SK-N-SH (cell line): ENCODE results near the gene UMOD. TPM values are rescaled to one million over a fixed set of nuclear protein-coding genes. Genes with fewer than 3 reads are reported as not detected.

ENCODE experiments used
- CTCF ChIA-PET: fragments of 300-600, 350-600 bp; formaldehyde crosslinking; extraction: SDS; loops from one replicate; lab custom pipeline; 2021; lab: Yijun Ruan, JAX
- POLR2A ChIA-PET: fragments of 350-600 bp; sonication (Branson Sonifier 250); formaldehyde crosslinking; extraction: SDS; loops from one replicate; lab custom pipeline; 2020; ENCODE audit warnings: antibody characterized with exemption, inconsistent platforms; lab: Yijun Ruan, JAX
- DNase-seq: peaks from one replicate; pipeline ENCODE4 v3.0.0; 2012
- H2AFZ ChIP-seq: fragments of 200-600 bp; sonication (generic); 2 replicates; pipeline ENCODE4 v1.8.1; 2016; ENCODE audit warnings: antibody characterized with exemption, mild to moderate bottlenecking, low read depth
- H3F3A ChIP-seq: fragments of 200-600 bp; sonication (generic); replicated peaks from 2 replicates; pipeline ENCODE3; 2016; ENCODE audit warnings: antibody characterized with exemption, mild to moderate bottlenecking; ENCODE audit not compliant: insufficient read depth
- H3K27ac ChIP-seq, 2 experiments: fragments of 200-500 bp in 1 of 2; fragments of 200-600 bp in 1 of 2; sonication (Bioruptor generic) in 1 of 2; sonication (generic), shearing (Covaris generic) in 1 of 2; 2 replicates each; pipeline versions ENCODE4 v1.5.1 to v1.6.1; 2014 to 2016; ENCODE audit warnings: low read depth in 2 of 2, inconsistent platforms in 1 of 2, low read length in 1 of 2, mild to moderate bottlenecking in 1 of 2, mixed read lengths in 1 of 2
- H3K27me3 ChIP-seq: fragments of 200-600 bp; sonication (generic), shearing (Covaris generic); 2 replicates; pipeline ENCODE4 v1.6.1; 2016; ENCODE audit warnings: mixed run types; ENCODE audit not compliant: insufficient read depth
- H3K36me3 ChIP-seq, 2 experiments: fragments of 200-500 bp in 1 of 2; fragments of 200-600 bp in 1 of 2; sonication (Bioruptor generic) in 1 of 2; sonication (generic) in 1 of 2; replicated peaks in 1 of 2; 2 replicates each; pipeline versions ENCODE3 to v1.5.1; 2014 to 2016; ENCODE audit warnings: low read length in 1 of 2, mild to moderate bottlenecking in 1 of 2; ENCODE audit not compliant: insufficient read depth in 2 of 2, control insufficient read depth in 1 of 2
- H3K4me1 ChIP-seq, 2 experiments: fragments of 200-500 bp in 1 of 2; fragments of 200-600 bp in 1 of 2; sonication (Bioruptor generic) in 1 of 2; sonication (generic), shearing (Covaris generic) in 1 of 2; 2 replicates each; pipeline versions ENCODE4 v1.5.1 to v1.6.1; 2014 to 2016; ENCODE audit warnings: low read depth in 1 of 2, low read length in 1 of 2, mixed run types in 1 of 2; ENCODE audit not compliant: insufficient read depth in 2 of 2, control insufficient read depth in 1 of 2
- H3K4me2 ChIP-seq: fragments of 200-600 bp; sonication (generic), shearing (Covaris generic); 2 replicates; pipeline ENCODE4 v1.6.1; 2017; ENCODE audit warnings: mixed run types
- H3K4me3 ChIP-seq, 2 experiments: fragments of 200-500 bp in 1 of 2; fragments of 200-600 bp in 1 of 2; sonication (Bioruptor generic) in 1 of 2; sonication (generic), shearing (Covaris generic) in 1 of 2; 2 replicates each; pipeline versions ENCODE4 v1.5.1 to v1.8.1; 2014 to 2016; ENCODE audit warnings: low read depth in 2 of 2, inconsistent platforms in 1 of 2, low read length in 1 of 2, mild to moderate bottlenecking in 1 of 2, mixed read lengths in 1 of 2, moderate library complexity in 1 of 2
- H3K79me2 ChIP-seq: fragments of 200-600 bp; sonication (generic); 2 replicates; pipeline ENCODE4 v1.8.1; 2017; ENCODE audit warnings: mild to moderate bottlenecking; ENCODE audit not compliant: insufficient read depth
- H3K9ac ChIP-seq: fragments of 200-600 bp; sonication (generic); 2 replicates; pipeline ENCODE4 v1.6.1; 2017; ENCODE audit warnings: mixed run types
- H3K9me2 ChIP-seq: fragments of 200-600 bp; sonication (generic); 2 replicates; pipeline ENCODE4 v1.6.1; 2017; ENCODE audit warnings: mixed run types
- H3K9me3 ChIP-seq: fragments of 200-600 bp; sonication (generic); 2 replicates; pipeline ENCODE4 v1.6.1; 2017; ENCODE audit warnings: mixed run types, mild to moderate bottlenecking, moderate library complexity
- H4K20me1 ChIP-seq: fragments of 200-600 bp; sonication (generic); 2 replicates; pipeline ENCODE4 v1.6.1; 2017; ENCODE audit warnings: mild to moderate bottlenecking, mixed run types; ENCODE audit not compliant: insufficient read depth
- ELF1 ChIP-seq: IDR thresholded peaks from 2 replicates; pipeline ENCODE4 v1.4.0; 2012
- EP300 ChIP-seq, 2 experiments: IDR thresholded peaks; 2 replicates each; pipeline versions ENCODE4 v1.4.0 to v1.6.1; 2012; ENCODE audit warnings: borderline replicate concordance in 1 of 2, low read depth in 1 of 2, low read length in 1 of 2
- EZH2phosphoT487 ChIP-seq: fragments of 200-600 bp; sonication (generic); IDR thresholded peaks from 2 replicates; pipeline ENCODE4 v1.6.1; 2017; ENCODE audit warnings: low read depth, mixed run types, mild to moderate bottlenecking, antibody characterized with exemption, moderate library complexity, borderline replicate concordance
- FOXM1 ChIP-seq: IDR thresholded peaks from 2 replicates; pipeline ENCODE4 v1.4.0; 2012; ENCODE audit warnings: low read depth, mild to moderate bottlenecking
- GABPA ChIP-seq: IDR thresholded peaks from 2 replicates; pipeline ENCODE4 v1.4.0; 2012; ENCODE audit warnings: low read depth, mild to moderate bottlenecking
- MEF2A ChIP-seq: IDR thresholded peaks from 2 replicates; pipeline ENCODE4 v1.4.0; 2012; ENCODE audit warnings: low read depth, borderline replicate concordance
- NFIC ChIP-seq: IDR thresholded peaks from 2 replicates; pipeline ENCODE4 v1.4.0; 2012; ENCODE audit warnings: borderline replicate concordance
- RFX5 ChIP-seq: IDR thresholded peaks from 2 replicates; pipeline ENCODE4 v1.6.1; 2012; ENCODE audit warnings: mild to moderate bottlenecking, improper control_type of control experiment, low read length
- SIN3A ChIP-seq: IDR thresholded peaks from 2 replicates; pipeline ENCODE4 v1.6.1; 2012; ENCODE audit warnings: low read depth, mild to moderate bottlenecking, low read length, moderate library complexity, borderline replicate concordance
- TAF1 ChIP-seq: IDR thresholded peaks from 2 replicates; pipeline ENCODE4 v1.6.1; 2012; ENCODE audit warnings: low read depth, mild to moderate bottlenecking, low read length, moderate library complexity, borderline replicate concordance
- WGBS: methylation state at CpG from one replicate; pipeline ENCODE4 v1.1.6; 2017; ENCODE audit warnings: low lambda C conversion rate; 5-methylcytosine and 5-hydroxymethylcytosine counted together
- polyA plus RNA-seq, 3 experiments: library from polyadenylated mRNA; depleted of rRNA; stranded (reverse); fragments of >200 nt; gene quantifications; 2 replicates each; pipeline ENCODE4 v1.2.3, GENCODE V29; 2012
- TF ChIP-seq, protein P1 (sequence below): IDR thresholded peaks from 2 replicates; pipeline ENCODE4 v1.4.0; 2012; ENCODE audit warnings: low read depth
- TF ChIP-seq, protein P2 (sequence below): IDR thresholded peaks from 2 replicates; pipeline ENCODE4 v1.6.1; 2012; ENCODE audit warnings: mild to moderate bottlenecking, low read depth, low read length, moderate library complexity
- TF ChIP-seq, protein P3 (sequence below): IDR thresholded peaks from 2 replicates; pipeline ENCODE4 v1.4.0; 2012; ENCODE audit warnings: low read depth, borderline replicate concordance

Gene UMOD
- polyA plus RNA-seq, 1 of the 3 experiments (the other 2 are of a cell fraction): not detected

DNA sequence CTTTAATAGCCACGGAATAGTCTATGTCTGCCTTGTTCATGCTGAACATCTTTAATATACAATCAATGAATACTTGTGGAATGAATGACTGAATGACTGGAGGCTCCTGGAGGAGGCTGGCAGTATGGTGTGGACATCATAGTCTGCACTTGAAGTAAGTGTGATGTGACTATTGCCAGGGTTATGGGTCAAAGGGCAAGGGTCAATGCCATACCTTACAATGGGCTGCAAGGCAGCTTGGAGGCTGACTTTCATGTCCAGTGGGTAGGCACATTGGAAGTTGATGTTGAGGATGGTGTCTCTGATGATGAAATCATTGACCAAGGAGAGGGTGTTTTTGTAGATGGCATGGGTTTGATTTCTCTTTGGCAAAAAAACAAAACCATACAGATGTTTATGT, 33.1 kb downstream of the UMOD start:
- 3% methylated on average over 1 of the region's 1 CpG for WGBS

DNA sequence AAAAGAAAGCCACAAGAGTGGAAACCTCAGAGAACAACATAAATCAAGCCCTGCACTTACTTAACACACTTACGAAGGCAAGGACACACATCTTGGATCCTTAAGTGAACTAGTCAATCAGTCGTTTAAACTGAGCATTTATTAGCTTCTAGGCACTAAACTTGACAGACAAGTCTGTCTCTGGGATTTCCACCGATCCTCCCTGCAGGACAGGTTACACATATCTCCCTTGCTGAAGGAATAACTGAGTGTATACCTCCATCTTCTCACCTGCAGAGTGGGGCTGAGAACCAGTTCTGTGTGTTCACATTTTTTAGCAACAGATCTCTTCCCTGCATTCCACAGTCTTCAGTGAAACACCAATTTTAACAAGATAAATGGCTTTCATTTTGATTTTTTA, 34.1 kb downstream of the UMOD start:
- H3K36me3 ChIP-seq: no peaks in the 10 kb centered on the region
- H3K9me3 ChIP-seq: no peaks in the 10 kb centered on the region
- H2AFZ ChIP-seq: no peak overlapping the region
- no peak overlapping the region for H3K27ac ChIP-seq
- H3K4me1 ChIP-seq: no peaks in the 10 kb centered on the region
- CTCF ChIA-PET: interaction anchor here (1.0 to 1.9 kb wide), 3 partner anchors 10 to 44 kb away, joined by 3 to 5 read pairs (median 4); no protein-coding TSS in a partner anchor
- no peak overlapping the region for H3K4me3 ChIP-seq
- H3K9ac ChIP-seq: no peak overlapping the region
- H3K9me2 ChIP-seq: no peaks in the 10 kb centered on the region
- H4K20me1 ChIP-seq: no peaks in the 10 kb centered on the region
- TF ChIP-seq EZH2phosphoT487 (no peak), ELF1 (no peak), NFIC (no peak), TAF1 (no peak), FOXM1 (no peak), MEF2A (no peak), GABPA (no peak), RFX5 (no peak), SIN3A (no peak)
- TF ChIP-seq, protein P1, sequence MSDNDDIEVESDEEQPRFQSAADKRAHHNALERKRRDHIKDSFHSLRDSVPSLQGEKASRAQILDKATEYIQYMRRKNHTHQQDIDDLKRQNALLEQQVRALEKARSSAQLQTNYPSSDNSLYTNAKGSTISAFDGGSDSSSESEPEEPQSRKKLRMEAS: no peak
- TF ChIP-seq, protein P2, sequence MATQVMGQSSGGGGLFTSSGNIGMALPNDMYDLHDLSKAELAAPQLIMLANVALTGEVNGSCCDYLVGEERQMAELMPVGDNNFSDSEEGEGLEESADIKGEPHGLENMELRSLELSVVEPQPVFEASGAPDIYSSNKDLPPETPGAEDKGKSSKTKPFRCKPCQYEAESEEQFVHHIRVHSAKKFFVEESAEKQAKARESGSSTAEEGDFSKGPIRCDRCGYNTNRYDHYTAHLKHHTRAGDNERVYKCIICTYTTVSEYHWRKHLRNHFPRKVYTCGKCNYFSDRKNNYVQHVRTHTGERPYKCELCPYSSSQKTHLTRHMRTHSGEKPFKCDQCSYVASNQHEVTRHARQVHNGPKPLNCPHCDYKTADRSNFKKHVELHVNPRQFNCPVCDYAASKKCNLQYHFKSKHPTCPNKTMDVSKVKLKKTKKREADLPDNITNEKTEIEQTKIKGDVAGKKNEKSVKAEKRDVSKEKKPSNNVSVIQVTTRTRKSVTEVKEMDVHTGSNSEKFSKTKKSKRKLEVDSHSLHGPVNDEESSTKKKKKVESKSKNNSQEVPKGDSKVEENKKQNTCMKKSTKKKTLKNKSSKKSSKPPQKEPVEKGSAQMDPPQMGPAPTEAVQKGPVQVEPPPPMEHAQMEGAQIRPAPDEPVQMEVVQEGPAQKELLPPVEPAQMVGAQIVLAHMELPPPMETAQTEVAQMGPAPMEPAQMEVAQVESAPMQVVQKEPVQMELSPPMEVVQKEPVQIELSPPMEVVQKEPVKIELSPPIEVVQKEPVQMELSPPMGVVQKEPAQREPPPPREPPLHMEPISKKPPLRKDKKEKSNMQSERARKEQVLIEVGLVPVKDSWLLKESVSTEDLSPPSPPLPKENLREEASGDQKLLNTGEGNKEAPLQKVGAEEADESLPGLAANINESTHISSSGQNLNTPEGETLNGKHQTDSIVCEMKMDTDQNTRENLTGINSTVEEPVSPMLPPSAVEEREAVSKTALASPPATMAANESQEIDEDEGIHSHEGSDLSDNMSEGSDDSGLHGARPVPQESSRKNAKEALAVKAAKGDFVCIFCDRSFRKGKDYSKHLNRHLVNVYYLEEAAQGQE: no peak
- H3F3A ChIP-seq: no peaks in the 10 kb centered on the region
- no peaks in the 10 kb centered on the region for H3K27me3 ChIP-seq
- WGBS: 10% methylated on average over 3 of the region's 3 CpGs
- DNase-seq: no peak
- no peak overlapping the region for H3K4me2 ChIP-seq
- POLR2A ChIA-PET: no interaction called here
- H3K79me2 ChIP-seq: no peaks in the 10 kb centered on the region

More for the DNA sequence above, 33.1 kb downstream of the UMOD start:
- Histone ChIP-seq H3K4me2 (no peak overlapping the region), H2AFZ (no peak overlapping the region), H3K4me3 (no peak overlapping the region), H3K4me1 (no peaks in the 10 kb centered on the region), H3K9ac (no peak overlapping the region), H3F3A (no peaks in the 10 kb centered on the region), H3K79me2 (no peaks in the 10 kb centered on the region), H3K9me3 (no peaks in the 10 kb centered on the region), H3K9me2 (no peaks in the 10 kb centered on the region), H3K36me3 (no peaks in the 10 kb centered on the region), H3K27me3 (no peaks in the 10 kb centered on the region), H4K20me1 (no peaks in the 10 kb centered on the region), H3K27ac (no peak overlapping the region)
- no peak for TF ChIP-seq EP300 (IDR thresholded peaks at IDR 0.05; ENCODE audit: borderline replicate concordance in 1 of 2, low read depth in 1 of 2, low read length in 1 of 2)
- TF ChIP-seq, protein P3, sequence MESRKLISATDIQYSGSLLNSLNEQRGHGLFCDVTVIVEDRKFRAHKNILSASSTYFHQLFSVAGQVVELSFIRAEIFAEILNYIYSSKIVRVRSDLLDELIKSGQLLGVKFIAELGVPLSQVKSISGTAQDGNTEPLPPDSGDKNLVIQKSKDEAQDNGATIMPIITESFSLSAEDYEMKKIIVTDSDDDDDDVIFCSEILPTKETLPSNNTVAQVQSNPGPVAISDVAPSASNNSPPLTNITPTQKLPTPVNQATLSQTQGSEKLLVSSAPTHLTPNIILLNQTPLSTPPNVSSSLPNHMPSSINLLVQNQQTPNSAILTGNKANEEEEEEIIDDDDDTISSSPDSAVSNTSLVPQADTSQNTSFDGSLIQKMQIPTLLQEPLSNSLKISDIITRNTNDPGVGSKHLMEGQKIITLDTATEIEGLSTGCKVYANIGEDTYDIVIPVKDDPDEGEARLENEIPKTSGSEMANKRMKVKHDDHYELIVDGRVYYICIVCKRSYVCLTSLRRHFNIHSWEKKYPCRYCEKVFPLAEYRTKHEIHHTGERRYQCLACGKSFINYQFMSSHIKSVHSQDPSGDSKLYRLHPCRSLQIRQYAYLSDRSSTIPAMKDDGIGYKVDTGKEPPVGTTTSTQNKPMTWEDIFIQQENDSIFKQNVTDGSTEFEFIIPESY: no peak
- DNase-seq: no peak
- ChIA-PET POLR2A (no interaction called here), CTCF (interaction anchor here (1.0 to 1.2 kb wide), 2 partner anchors 19 to 412 kb away, joined by 3 to 5 read pairs; no protein-coding TSS in a partner anchor)
